Activated CD4-positive, CD25-positive, alpha-beta regulatory T cell treated with anti-CD3 and anti-CD28 coated beads, Interleukin-2, amount 50 U/mL, for 16 hours (primary cell): Measurements from ENCODE around the gene ADCYAP1R1.
"Not testable (repeated sequence)": the region's sequence is repeated elsewhere in the genome, so short reads cannot be mapped to it uniquely, and the experiment has no call there.

Experiments
- DNase-seq: peaks from one replicate; pipeline ENCODE4 v3.0.0-alpha.2; 2020; ENCODE audit warnings: low read depth, low spot score

The ADCYAP1R1 gene

GRCh38 chr7:31129067-31129466 lies 77.0 kb downstream of the ADCYAP1R1 start:
- no peak for DNase-seq

- DNase-seq: no peak
Measured at GRCh38 chr7:31133497-31133896, 81.4 kb downstream of the ADCYAP1R1 start.

- peak; percentile 2 for DNase-seq
Measured at GRCh38 chr7:31134246-31135188, 82.4 kb downstream of the ADCYAP1R1 start.

- DNase-seq: no peak
Measured at GRCh38 chr7:31137234-31137633, 85.1 kb downstream of the ADCYAP1R1 start.

- no peak for DNase-seq
Measured at GRCh38 chr7:31145339-31145738, 93.2 kb downstream of the ADCYAP1R1 start.

GRCh38 chr7:31146030-31146429 lies 93.9 kb downstream of the ADCYAP1R1 start:
- no peak for DNase-seq

- no peak for DNase-seq
Measured at GRCh38 chr7:31146538-31146937, 94.4 kb downstream of the ADCYAP1R1 start.

- DNase-seq: no peak
Measured at GRCh38 chr7:31151849-31152248, 99.7 kb downstream of the ADCYAP1R1 start.

GRCh38 chr7:31153318-31153717 lies 101.2 kb downstream of the ADCYAP1R1 start:
- not testable (repeated sequence) for DNase-seq

- no peak for DNase-seq
Measured at GRCh38 chr7:31160941-31161340, 108.8 kb downstream of the ADCYAP1R1 start.
